HG03060 (cell line): ENCODE measurements around the gene TWIST2.

Experiments
- ATAC-seq: cut with Tn5 transposase; IDR thresholded peaks from one replicate; pipeline ENCODE4 v1.9.1; 2021; ENCODE audit warnings: low read depth, moderate number of reproducible peaks; ENCODE audit not compliant: unreplicated experiment

Gene TWIST2

DNA sequence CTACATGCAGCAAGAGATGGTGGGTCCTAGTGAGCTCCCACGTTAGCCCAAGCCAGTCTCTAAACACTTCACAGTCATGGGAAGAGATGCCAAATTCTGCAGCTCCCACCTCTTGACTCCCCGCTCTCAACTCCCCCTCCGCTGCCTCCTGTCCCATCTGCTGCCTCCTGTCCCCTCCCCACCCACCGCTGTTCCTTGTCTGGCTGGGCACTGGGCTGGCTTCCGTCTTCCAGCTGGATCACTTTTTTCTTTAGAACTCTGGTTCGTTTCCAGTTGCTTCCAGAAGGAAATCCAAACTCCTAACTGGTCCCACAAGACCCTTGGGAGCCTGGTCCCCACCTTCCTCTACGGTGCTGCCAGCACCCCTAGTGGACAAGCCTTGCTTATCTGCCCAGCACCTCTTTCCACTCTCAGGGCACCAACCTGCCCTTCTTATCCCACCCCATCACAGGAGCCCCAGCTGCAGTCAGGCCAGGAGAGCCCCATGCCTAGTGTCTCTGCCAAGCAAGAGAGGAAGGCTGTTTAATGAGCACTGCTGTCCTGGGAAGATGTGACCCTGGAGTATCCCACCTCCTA, 12.1 kb upstream of the TWIST2 start:
- no peak for ATAC-seq

GRCh38 chr2:238838786-238839327, 9.0 kb upstream of the TWIST2 start:
- no peak for ATAC-seq

DNA sequence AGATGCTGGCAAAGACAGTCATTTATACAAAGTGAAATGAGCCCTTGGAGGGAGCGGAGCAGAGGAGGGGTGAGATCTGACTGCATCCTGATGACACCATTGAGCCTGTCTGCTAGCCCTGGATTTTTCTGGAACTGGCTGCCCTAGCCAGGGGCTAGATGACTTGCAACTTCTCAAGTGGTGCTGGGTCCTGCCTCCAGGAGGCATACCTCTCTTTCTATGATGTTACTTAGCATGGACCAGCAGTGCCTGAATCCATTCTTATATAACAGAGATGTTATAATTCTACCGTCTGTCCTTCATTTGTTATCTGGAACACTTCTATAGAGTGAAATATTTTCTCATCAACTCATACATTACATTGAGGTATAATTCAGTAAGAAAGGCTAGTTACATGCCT, 8.5 kb upstream of the TWIST2 start:
- ATAC-seq = no peak

DNA sequence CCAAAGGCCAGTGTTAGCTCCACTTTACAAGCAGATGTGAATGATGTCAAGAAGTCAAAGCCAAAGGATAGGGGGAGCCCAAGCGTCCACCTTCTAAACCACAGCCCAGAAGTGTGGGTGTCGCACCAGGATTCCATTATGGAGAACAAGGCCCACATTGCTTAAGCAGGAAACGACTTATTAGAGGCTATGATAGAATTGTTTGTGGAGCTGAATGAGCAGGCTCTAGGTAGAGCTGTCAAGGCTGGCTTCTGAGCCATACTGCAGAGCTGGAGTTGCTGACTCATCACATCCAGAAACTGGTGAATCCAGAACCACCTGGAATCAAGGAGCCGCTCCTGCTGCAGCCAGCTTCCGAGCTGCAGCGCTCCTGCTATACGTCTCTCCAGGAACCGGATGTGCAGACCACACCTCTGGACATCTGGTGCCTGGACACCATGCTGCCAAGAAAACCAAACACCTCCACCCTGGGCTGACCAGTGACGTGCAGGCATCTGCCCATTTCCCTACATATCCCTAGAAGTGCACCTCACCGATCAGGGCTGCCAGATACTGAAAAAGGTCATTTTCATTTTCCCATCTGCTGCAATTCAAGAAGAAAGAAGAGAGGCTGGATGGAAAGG, 6.2 kb upstream of the TWIST2 start:
- ATAC-seq = no peak

GRCh38 chr2:238843476-238843875, 4.4 kb upstream of the TWIST2 start:
- ATAC-seq = no peak

- no peak for ATAC-seq
Observed at GRCh38 chr2:238845583-238846377, 2.1 kb upstream of the TWIST2 start.

GRCh38 chr2:238846378-238846627, 1.6 kb upstream of the TWIST2 start:
- ATAC-seq = no peak

- no peak for ATAC-seq
Observed at GRCh38 chr2:238846628-238847418, 1.1 kb upstream of the TWIST2 start.

DNA sequence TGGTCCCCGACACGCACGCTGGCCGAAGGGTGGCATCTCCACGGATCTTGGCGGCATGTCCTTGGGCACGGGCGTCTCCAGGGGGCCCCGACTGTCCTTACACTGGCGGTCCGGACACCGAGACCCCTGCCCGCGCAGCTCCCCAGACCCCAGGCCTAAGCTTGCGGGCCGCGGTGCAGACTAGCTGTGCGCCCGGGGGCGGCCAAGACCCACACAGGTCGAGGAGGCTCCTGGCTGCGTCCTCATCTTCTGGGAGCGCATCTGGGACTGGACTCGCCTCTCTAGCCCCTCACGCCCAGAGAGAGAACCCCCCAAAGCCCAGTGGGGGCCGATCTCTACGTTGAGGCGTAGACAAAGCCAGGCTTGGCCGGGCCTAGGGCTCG, 475 bp upstream of the TWIST2 start:
- ATAC-seq = no peak

DNA sequence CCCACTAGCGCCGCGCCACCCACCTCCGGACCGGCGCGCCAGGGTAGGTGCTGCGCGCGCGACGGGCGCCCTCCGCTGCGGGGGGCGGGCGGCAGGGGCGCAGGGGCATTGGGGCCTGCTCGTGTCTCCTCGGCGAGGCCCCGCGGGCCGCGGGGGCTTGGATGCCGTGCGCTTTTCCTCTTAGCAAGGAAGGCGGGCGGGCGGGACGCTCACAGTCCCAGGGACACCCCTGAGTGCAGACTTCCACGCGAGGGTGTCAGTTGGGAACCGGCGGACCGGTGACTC, 748 bp downstream of the TWIST2 start:
- ATAC-seq = no peak

GRCh38 chr2:238848976-238849853, 1.3 kb downstream of the TWIST2 start:
- no peak for ATAC-seq

GRCh38 chr2:238850091-238850490, 2.2 kb downstream of the TWIST2 start:
- ATAC-seq = no peak

- ATAC-seq = no peak
Observed at GRCh38 chr2:238851026-238851425, 3.1 kb downstream of the TWIST2 start.

DNA sequence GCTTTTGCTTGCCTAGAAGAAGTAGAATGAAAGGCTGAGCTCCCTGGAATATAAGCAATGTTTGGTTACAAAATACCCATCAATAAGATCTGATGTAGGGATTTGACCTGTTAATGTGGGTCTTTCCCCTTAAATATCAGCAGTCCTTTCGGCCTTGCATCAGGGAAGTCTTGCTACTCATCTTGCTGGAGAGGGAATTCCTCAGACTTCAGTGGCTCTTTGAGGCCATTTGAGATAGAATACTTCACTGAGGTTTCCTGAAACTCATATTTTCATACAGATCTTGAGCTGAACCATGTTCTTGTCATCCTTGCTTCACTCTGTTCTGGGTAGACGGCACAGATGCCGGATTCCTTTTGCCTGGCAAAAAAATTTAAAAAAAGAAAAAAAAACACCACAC, 3.9 kb downstream of the TWIST2 start:
- ATAC-seq = no peak

DNA sequence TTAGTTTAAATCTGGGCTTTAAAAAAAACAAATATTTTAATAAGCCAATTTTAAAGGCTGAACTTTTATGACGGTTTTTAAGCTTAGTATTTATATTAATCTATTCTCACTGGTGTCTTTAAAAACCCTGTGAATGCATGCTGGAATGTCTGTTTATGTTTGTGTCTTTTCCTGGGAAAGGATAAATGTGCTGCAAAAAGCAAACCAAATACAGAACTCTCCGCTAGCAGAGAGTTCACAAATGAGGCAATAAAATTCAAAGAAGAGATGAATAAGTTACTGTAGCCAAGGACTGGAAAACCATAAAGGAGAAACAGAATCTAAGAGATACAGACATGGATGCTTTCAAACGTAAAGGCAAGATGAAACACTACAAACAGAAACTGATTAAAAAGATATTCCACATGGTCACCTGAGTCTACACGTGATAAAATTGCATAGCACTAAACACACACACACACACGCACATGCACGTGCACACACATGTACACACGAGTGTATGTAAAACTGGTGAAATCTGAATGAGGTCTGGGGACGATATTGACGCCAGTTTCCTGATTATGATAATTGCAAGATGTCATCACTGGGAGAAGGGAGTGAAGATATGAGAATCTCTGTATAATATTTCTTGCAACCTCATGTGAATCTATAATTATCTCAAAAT, 4.5 kb downstream of the TWIST2 start:
- ATAC-seq = no peak

- no peak for ATAC-seq
Observed at GRCh38 chr2:238853218-238853617, 5.3 kb downstream of the TWIST2 start.

DNA sequence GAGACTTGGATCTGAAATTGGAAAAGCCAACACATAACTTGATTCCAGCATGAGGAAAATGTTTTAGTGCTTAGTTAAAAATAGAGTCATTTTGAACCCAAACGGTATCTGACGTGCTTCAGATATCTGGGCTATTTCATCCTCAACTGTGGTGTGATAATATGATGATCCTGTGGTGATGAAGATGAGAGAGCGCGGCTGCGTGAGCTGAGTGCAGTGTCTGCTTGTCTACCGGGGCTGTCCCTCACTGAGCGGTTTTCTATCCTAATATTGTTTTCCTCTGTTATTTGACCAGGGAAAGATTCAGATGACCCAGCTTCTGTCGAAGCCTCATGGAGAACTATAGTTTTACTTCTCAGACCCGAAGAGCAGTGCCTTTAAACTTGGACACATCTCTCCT, 5.8 kb downstream of the TWIST2 start:
- ATAC-seq = no peak

DNA sequence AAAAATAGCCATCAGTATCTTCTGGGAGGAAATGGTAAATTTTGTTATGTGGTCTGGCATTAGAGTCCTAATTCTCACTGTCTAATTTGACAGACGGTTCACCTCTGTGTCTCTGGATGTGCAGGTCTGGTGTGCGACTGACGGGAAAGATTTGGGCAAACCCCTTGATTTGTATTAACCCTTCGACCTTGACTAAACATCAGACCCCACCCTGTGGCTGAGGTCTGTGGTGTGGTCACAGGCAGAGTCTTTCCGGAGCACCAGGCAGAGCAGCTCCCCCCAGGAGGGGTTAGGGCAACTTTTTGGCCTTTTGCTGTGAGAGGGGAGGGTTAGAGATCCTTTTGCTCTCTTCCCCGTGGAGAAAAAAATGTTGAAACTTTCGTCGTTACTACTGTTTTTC, 6.4 kb downstream of the TWIST2 start:
- no peak for ATAC-seq

- no peak for ATAC-seq
Observed at GRCh38 chr2:238854699-238855229, 6.9 kb downstream of the TWIST2 start.

GRCh38 chr2:238855299-238855698, 7.4 kb downstream of the TWIST2 start:
- ATAC-seq = no peak
